Right lobe of liver (tissue), 6 donors: Measurements from ENCODE around the gene IKBKE. TPM values are rescaled to one million over a fixed set of nuclear protein-coding genes. Genes with fewer than 3 reads are reported as not detected.

Experiments used
- ATAC-seq, 4 donors: fragments of 200-7000 bp; cut with Tn5 transposase; one replicate each; pipeline ENCODE4 v1.9.1; 2020; ENCODE audit warnings: mild to moderate bottlenecking in 4 of 4, moderate library complexity in 4 of 4
- DNase-seq, 3 donors: peaks; one replicate each; pipeline ENCODE4 v3.0.0-alpha.2; 2020
- H3K27ac ChIP-seq, 3 donors: fragments of 200-600 bp; one replicate each; pipeline ENCODE4 v1.8.0; 2022
- H3K27me3 ChIP-seq, 2 donors: fragments of 200-600 bp; one replicate each; pipeline ENCODE4 v1.8.0; 2022
- H3K36me3 ChIP-seq, 4 donors: fragments of 200-600 bp; sonication (generic) in 1 of 4; one replicate each; pipeline versions ENCODE4 v1.5.1 to v1.8.0; 2017 to 2022; ENCODE audit warnings: control low read depth in 1 of 4
- H3K4me1 ChIP-seq, 4 donors: fragments of 200-600 bp; sonication (generic) in 1 of 4; one replicate each; pipeline versions ENCODE4 v1.5.1 to v1.8.0; 2017 to 2022; ENCODE audit warnings: control low read depth in 1 of 4
- H3K4me3 ChIP-seq, 3 donors: fragments of 200-600 bp; one replicate each; pipeline ENCODE4 v1.8.0; 2022
- H3K9me3 ChIP-seq, 4 donors: fragments of 200-600 bp; sonication (generic) in 1 of 4; one replicate each; pipeline versions ENCODE4 v1.5.1 to v1.8.0; 2017 to 2022; ENCODE audit warnings: control low read depth in 1 of 4
- CTCF ChIP-seq, 4 donors: fragments of 200-600 bp in 3 of 4; fragments of 450-650 bp in 1 of 4; IDR thresholded peaks; one replicate each; pipeline versions ENCODE4 v1.5.1 to v1.8.0; 2016 to 2022; ENCODE audit warnings: antibody characterized with exemption in 4 of 4, mild to moderate bottlenecking in 2 of 4
- POLR2A ChIP-seq: fragments of 450-650 bp; IDR thresholded peaks from one replicate; pipeline ENCODE4 v1.6.1; 2017; ENCODE audit warnings: antibody characterized with exemption, mild to moderate bottlenecking
- WGBS: methylation state at CpG from one replicate; pipeline ENCODE4 v1.1.6; 2018; ENCODE audit warnings: low coverage, low lambda C conversion rate; ENCODE audit not compliant: insufficient coverage; ENCODE audit errors: missing lambda C conversion rate; 5-methylcytosine and 5-hydroxymethylcytosine counted together
- intact Hi-C, 2 donors: fragments of 100-400 bp; cut with DNase I; formaldehyde crosslinking; loops; one replicate each; pipeline versions ENCODE4 v1.11.2 to v1.14.1; 2022
- total RNA-seq, 6 experiments: library from RNA; depleted of rRNA in 2 of 6; stranded (reverse); fragments of >200 nt in 2 of 6; fragmentation: NEBNext Ultra II Directional in 3 of 6; extraction: Animal tissue kit (Norgen Biotek cat#: 25700) in 3 of 6; gene quantifications; one replicate each; pipeline versions ENCODE4 v1.1.0 to v1.2.4, GENCODE V29; 2016 to 2023
- donor health status: DM: no; HTN: yes; CAD: no.
- donor health status: DM: no; HTN: no; CAD: no.
- donor health status: DM: no; HTN: no; CAD: no.
- donor health status: DM: no; HTN: yes; CAD: no.
- donor health status: DM: no; HTN: yes; CAD: no.

IKBKE gene
- total RNA-seq, 6 experiments from 2014 or later: 0.86 to 2.7 (median 1.9) TPM

DNA sequence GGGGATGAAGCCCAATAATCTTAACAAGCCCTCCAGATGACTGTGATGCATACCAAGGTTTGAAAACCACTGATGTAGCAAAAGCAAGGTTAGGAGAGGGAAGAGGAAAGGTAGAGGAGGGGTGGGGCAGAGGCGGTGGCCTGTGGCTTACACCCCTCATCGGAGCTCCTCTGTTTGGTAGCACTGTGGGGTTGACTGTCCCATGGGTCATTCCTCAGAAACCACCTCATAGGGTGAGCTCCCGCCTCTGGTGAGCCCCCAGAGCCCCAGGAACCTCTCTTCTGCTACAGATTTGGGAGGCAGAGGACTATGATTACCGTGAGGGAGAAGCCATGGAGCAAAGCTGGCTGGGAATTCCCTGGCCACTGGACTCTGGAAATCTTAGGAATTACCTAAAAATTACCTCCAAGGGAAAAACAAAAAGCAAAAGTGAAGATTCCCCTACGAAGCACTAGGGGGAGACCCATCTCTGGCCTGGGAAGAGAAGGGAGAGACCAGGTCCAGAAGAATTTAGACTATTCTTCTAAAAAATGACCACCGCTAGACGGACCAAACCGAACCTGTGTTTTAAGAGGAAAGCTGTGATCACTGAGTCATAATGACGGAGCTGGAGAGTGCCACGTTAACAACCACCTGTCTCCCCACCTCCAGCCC, 35.6 kb downstream of the IKBKE start:
- WGBS: 15% methylated on average over 8 of the region's 10 CpGs
- Histone ChIP-seq H3K27ac (peak overlapping the region in 1 of 3 donors; percentile 95), H3K4me1 (peaks cover 0 to 49% (median 11%) of the 10 kb centered on the region in 4 donors), H3K27me3 (no peaks in the 10 kb centered on the region), H3K9me3 (no peaks in the 10 kb centered on the region), H3K4me3 (no peak overlapping the region), H3K36me3 (no peaks in the 10 kb centered on the region)
- peak in 1 of 3 donors; percentile 25 for DNase-seq
- no peak for TF ChIP-seq POLR2A
- peak; percentile 53 to 73 (median 69) for TF ChIP-seq CTCF (IDR thresholded peaks at IDR 0.05)
- intact Hi-C loops: no loop called here
- ATAC-seq: peak in 2 of 4 donors; percentile 6 to 24

DNA sequence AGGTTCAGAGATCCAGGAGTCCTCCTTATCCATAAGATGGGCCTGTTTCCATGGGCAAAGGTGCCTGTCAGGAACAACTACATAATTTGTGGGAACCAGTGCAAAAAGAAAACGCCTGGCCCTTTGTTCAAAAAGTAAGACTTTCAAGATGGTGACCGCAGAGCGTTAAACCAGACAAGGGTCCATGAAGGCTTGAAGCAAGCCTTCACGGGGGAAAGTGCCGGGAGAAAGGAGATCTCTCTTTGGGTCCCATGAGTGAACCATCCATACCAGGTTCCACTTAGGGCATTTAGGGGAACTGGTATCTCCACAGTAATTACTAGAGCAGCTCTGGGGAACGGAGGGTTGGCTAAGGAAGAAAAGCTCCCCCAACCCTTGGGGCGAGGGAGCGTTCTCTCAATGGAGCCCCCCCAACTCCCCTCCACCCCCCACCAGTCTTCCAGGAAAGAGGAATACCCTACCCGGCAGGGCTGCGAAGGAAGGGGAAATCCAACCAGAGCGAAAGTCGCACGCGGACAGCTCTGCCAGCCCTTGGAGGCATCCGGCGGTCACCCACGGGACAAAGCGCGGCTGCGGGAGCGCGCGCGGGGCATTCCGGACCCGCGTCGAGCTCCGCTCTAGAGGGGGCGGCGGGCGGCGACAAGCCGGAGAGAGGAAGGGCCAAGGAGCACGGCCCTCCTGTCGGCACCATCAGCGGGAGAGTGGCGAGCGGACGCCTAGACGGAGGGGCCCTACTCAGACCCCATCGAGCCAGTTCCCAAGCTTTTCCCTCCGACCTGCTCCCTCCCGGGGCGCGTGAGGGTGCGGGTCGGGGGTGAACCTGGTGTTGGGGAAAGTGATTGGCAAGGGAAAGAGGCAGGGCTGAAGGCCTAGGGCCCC, 36.4 kb downstream of the IKBKE start:
- intact Hi-C loops: no loop called here
- Histone ChIP-seq H3K4me1 (peaks cover 0 to 51% (median 12%) of the 10 kb centered on the region in 4 donors), H3K4me3 (peak overlapping the region; percentile 70 to 89 (median 78)), H3K27me3 (no peaks in the 10 kb centered on the region), H3K9me3 (no peaks in the 10 kb centered on the region), H3K36me3 (no peaks in the 10 kb centered on the region), H3K27ac (peak overlapping the region; percentile 55 to 95 (median 80))
- ATAC-seq (peak; percentile 31 to 46 (median 36)), DNase-seq (peak in 2 of 3 donors; percentile 73 to 79)
- 74% methylated on average over 5 of the region's 48 CpGs for WGBS
- no peak for TF ChIP-seq CTCF (IDR thresholded peaks at IDR 0.05)
- TF ChIP-seq POLR2A: no peak

DNA sequence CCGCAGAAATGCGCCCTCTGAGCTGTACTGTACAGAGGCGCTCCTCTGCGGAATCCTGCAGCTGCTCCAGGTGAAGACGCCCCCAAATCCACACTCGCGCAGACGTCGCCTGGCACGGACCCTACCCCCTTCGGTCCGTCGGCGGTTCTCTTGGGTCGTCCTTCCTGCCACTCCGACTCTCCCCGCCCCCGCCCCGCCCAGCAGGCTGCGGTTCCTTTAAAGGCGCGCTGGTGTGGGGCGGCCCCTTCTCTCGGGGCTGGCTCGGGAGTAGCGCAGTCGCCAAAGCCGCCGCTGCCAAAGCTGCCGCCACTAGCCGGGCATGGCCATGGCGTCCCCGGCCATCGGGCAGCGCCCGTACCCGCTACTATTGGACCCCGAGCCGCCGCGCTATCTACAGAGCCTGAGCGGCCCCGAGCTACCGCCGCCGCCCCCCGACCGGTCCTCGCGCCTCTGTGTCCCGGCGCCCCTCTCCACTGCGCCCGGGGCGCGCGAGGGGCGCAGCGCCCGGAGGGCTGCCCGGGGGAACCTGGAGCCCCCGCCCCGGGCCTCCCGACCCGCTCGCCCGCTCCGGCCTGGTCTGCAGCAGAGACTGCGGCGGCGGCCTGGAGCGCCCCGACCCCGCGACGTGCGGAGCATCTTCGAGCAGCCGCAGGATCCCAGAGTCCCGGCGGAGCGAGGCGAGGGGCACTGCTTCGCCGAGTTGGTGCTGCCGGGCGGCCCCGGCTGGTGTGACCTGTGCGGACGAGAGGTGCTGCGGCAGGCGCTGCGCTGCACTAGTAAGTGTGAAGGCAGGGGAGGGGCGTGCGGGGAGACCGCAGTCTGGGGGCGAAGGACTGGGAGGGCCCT, 37.2 kb downstream of the IKBKE start, which contains the start of gene RASSF5:
RASSF5 (plus strand) TSS at position 248 of the 846 bp plus-strand sequence; CDS start at position 320, 72 bp downstream.
- Histone ChIP-seq H3K4me3 (peak within 1 kb of the TSS; percentile 70 to 89 (median 78)), H3K36me3 (no peaks in the 10 kb centered on the region), H3K27ac (peak within 1 kb of the TSS; percentile 55 to 95 (median 80)), H3K27me3 (no peaks in the 10 kb centered on the region), H3K4me1 (peaks cover 0 to 50% (median 13%) of the 10 kb centered on the region in 4 donors), H3K9me3 (no peaks in the 10 kb centered on the region)
- ATAC-seq (peak; percentile 73 to 88 (median 82)), DNase-seq (peak; percentile 91 to 95 (median 93))
- intact Hi-C loops: no loop called here
- WGBS: under 1% methylated on average over 30 of the region's 97 CpGs
- TF ChIP-seq POLR2A (peak; percentile 87), CTCF (IDR thresholded peaks at IDR 0.05) (no peak)
